ENCODE results near the gene NPBWR2. TPM values are rescaled to one million over a fixed set of nuclear protein-coding genes. Genes with fewer than 3 reads are reported as not detected.

Gene NPBWR2
- total and polyA plus RNA-seq, 2 experiments from 2014 or later, result not detected

- ATAC-seq, result no peak
- Mint-ChIP-seq H3K9me3 (no peaks in the 10 kb centered on the region), H3K36me3 (ENCODE audit: low read depth) (peaks cover 2% of the 10 kb centered on the region; the same call in 1 of the 3 replicates), H3K4me1 (peaks cover 4% of the 10 kb centered on the region; the same call in 1 of the 3 replicates), H3K4me3 (no peak overlapping the region), H3K27ac (no peak overlapping the region), H3K27me3 (ENCODE audit: insufficient read depth, low read depth, poor library complexity) (peaks cover 2% of the 10 kb centered on the region)
- no peaks in the 10 kb centered on the region for H3K36me3 ChIP-seq (ENCODE audit: insufficient read depth)
- H3K27me3 ChIP-seq (ENCODE audit: insufficient read depth), result no peaks in the 10 kb centered on the region
- no peaks in the 10 kb centered on the region for H3F3A ChIP-seq (replicated peaks; ENCODE audit: low read depth)
- no peak overlapping the region for H3K27ac ChIP-seq (ENCODE audit: low read depth)
- no peaks in the 10 kb centered on the region for H3K79me2 ChIP-seq (replicated peaks; ENCODE audit: insufficient read depth)
- H4K20me1 ChIP-seq (replicated peaks; ENCODE audit: insufficient read depth), result no peaks in the 10 kb centered on the region
- no peak overlapping the region for H3K4me3 ChIP-seq
- H3K4me1 ChIP-seq (ENCODE audit: insufficient read depth), result peaks cover 6% of the 10 kb centered on the region; the same call in 1 of the 2 replicates
- no peak for DNase-seq (ENCODE audit: low spot score)
- no peaks in the 10 kb centered on the region for H3K9me2 ChIP-seq (ENCODE audit: insufficient read depth)
- H3K4me2 ChIP-seq, result no peak overlapping the region
- TF ChIP-seq NANOG (IDR thresholded peaks at IDR 0.05; ENCODE audit: borderline replicate concordance) (no peak), CREB1 (CRISPR knock-in tag; IDR thresholded peaks at IDR 0.05; ENCODE audit: low read depth) (no peak), ZNF462 (CRISPR knock-in tag; IDR thresholded peaks at IDR 0.05) (no peak), STAT1 (IDR thresholded peaks at IDR 0.05; ENCODE audit: unreplicated experiment) (no peak), ETS1 (IDR thresholded peaks at IDR 0.05) (no peak), ZNF331 (CRISPR knock-in tag; IDR thresholded peaks at IDR 0.05; ENCODE audit: low read depth) (no peak), ZNF114 (CRISPR knock-in tag; IDR thresholded peaks at IDR 0.05) (no peak), EZH2phosphoT487 (IDR thresholded peaks at IDR 0.05; ENCODE audit: unreplicated experiment) (no peak), POLR2AphosphoS5 (IDR thresholded peaks at IDR 0.05; ENCODE audit: low read depth) (no peak), JUNB (IDR thresholded peaks at IDR 0.05; ENCODE audit: unreplicated experiment) (no peak), CTCF (conservative IDR thresholded peaks at IDR 0.05; ENCODE audit: low read depth in 2 of 2) (no peak), EZH2 (IDR thresholded peaks at IDR 0.05; ENCODE audit: low read depth, unreplicated experiment) (no peak), REST (IDR thresholded peaks at IDR 0.05; ENCODE audit: unreplicated experiment) (no peak)
- H2AFZ ChIP-seq, result no peak overlapping the region
Observed at GRCh38 chr20:64073476-64074183, 33.7 kb downstream of the NPBWR2 start.

Measured in GM23338 (cell line).